Loucy (cell line): ENCODE measurements around the gene C3orf62.

Source experiments
- CTCF ChIP-seq: fragments of 200-600 bp; sonication (generic); conservative IDR thresholded peaks from 2 replicates; pipeline ENCODE4 v1.5.1; 2014; ENCODE audit warnings: mild to moderate bottlenecking, antibody characterized with exemption, low read length
- EZH2phosphoT487 ChIP-seq: fragments of 200-600 bp; IDR thresholded peaks from 2 replicates; pipeline ENCODE4 v1.6.1; 2018; ENCODE audit warnings: antibody characterized with exemption, mild to moderate bottlenecking, moderate library complexity, borderline replicate concordance

GRCh38 chr3:49260806-49261324 is 16.2 kb downstream of the C3orf62 start:
- TF ChIP-seq CTCF (no peak), EZH2phosphoT487 (no peak)
